Thyroid gland (tissue), 4 donors: ENCODE measurements around the gene PRODH.

ENCODE experiments used
- CTCF ChIP-seq, 6 experiments: fragments of 200-600 bp in 3 of 6; fragments of 450-650 bp in 3 of 6; sonication (generic) in 3 of 6; IDR thresholded peaks; one replicate each; pipeline ENCODE4 v1.5.1; 2016 to 2019; ENCODE audit warnings: antibody characterized with exemption in 6 of 6, mild to moderate bottlenecking in 2 of 6, inconsistent platforms in 1 of 6, moderate library complexity in 1 of 6
- POLR2A ChIP-seq, 2 donors: fragments of 450-650 bp; IDR thresholded peaks; one replicate each; pipeline ENCODE4 v1.6.1; 2017; ENCODE audit warnings: antibody characterized with exemption in 2 of 2, mild to moderate bottlenecking in 2 of 2, moderate library complexity in 1 of 2

- TF ChIP-seq CTCF (IDR thresholded peaks at IDR 0.05) (no peak), POLR2A (IDR thresholded peaks at IDR 0.05) (no peak)
These were observed 35.2 kb upstream of the PRODH start for GRCh38 chr22:18971321-18971751.
